HG02610 (cell line): ENCODE measurements around the gene SLC25A48.
"Not testable (repeated sequence)": the region's sequence is repeated elsewhere in the genome, so short reads cannot be mapped to it uniquely, and the experiment has no call there.

Experiments
- ATAC-seq: cut with Tn5 transposase; IDR thresholded peaks from one replicate; pipeline ENCODE4 v1.9.1; 2021; ENCODE audit warnings: mild to moderate bottlenecking, moderate library complexity; ENCODE audit not compliant: unreplicated experiment

SLC25A48 gene

DNA sequence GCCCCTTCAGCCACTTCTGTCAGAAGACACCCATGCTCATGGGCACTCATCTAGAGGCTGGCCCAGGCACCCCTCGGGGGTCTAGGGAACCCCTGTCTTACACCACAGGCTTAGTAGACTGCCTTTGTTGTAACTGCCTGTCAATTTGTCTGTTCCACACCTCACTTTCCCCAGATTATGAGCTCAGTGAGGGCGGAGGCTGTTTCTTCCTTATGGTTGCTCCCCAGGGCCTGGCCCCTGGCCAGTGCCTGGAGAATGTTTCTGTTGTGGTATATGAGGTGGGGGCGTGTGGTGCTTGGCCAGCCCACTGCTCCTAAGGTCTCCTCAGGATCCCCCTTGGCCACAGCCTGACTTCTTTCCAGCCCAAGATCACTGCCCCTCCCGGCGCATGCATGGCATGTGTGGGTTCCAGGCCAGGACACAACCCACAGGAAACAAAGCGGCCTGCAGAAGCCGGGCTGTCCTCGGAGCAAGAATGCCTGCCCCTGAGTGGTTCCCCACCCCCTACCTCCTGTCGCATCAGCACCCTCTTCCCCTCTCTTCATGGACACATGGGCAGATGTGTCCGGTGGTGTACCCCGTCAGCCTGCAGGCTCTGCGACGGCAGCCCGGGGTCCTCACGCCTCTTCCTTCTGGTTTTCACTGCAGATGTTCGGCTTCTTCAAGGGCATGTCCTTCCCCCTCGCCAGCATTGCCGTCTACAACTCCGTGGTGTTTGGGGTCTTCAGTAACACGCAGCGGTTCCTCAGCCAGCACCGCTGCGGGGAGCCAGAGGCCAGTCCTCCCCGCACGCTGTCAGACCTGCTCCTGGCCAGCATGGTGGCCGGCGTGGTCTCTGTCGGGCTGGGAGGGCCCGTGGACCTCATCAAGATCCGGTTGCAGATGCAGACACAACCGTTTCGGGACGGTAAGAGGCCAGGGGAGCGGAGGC lies 17.7 kb downstream of the SLC25A48 start:
- ATAC-seq: no peak

DNA sequence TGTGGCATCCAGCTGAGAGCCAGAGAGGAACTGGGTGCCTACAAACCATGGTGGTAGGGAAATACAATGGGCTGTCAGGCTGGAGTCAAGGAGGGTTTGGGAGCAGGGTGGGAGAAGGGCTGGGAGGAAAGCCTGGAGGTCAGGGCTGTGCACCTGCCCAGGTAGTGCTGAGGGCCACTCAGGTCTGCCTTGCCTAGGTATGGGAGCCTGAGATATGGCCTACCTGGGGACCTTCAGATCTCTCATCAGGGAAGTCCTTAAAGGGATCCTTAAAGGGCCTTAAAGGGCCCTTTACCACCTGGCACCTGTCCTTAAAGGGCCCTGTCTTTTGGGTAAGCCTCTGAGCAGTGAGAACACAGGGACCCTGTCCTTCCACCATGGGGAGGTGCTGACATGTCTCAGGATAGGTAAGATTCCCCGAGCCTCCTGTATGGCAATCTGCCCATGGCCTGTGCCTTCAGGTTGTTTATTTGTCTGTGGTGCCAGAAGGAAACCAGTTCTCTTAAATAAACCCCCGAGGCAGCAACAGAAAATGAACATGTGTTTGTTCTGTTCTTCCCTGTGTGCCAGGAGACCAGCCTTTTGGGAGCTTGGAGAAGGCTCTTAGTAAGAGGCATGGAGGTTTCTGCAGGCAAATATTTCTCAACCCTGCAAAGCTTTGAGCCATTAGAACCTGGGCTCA lies 23.3 kb downstream of the SLC25A48 start:
- no peak for ATAC-seq

DNA sequence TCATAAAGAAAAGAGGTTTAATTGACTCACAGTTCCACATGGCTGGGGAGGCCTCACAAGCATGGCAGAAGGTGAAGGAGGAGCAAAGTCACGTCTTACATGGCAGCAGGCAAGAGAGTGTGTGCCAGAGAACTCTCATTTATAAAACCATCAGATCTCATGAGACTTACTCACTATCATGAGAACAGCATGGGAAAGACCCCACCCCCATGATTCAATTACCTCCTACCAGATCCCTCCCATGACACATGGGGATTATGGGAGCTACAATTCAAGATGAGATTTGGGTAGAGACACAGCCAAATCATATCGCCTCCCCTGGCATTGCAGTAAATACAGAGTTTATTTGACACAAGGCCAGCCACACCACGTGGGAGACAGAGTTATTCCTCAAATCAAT lies 24.7 kb downstream of the SLC25A48 start:
- ATAC-seq: not testable (repeated sequence)

DNA sequence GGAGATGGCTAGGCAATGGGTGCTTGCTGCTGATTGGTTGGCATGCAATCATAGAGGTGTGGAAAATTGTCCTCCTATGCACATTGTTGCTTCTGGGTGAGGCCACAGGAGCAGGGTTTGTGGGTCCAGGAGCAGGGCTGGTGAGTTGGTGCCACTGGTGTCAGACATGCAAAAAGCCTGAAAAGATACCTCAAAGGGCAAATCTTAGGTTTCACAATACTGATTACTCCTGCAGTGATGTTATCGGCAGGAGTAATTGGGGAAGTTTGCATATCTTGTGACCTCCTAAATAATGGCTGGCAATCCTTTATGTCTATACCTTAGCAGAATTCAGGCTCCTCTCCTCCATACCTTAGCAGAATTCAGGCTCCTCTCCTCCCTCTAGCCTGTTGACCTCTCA lies 25.2 kb downstream of the SLC25A48 start:
- ATAC-seq: no peak

DNA sequence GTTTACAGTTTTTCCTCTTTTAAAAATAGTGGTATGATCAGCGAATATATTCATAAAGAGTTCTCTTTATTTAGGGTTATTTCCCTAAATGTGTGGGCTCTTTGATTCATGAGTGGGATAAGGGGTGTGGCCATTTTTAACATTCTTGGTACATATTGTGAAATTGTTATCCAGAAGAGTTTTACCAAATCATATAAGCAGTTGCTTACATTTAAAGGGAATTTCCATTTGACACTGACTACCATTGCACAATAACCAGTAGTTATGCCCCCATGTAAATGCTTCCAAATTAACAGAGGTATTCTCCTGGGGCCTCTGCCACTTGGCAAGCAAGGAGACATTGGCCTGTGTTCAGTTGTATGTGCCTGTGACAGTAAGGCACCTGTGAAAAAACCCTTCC lies 27.2 kb downstream of the SLC25A48 start:
- no peak for ATAC-seq

DNA sequence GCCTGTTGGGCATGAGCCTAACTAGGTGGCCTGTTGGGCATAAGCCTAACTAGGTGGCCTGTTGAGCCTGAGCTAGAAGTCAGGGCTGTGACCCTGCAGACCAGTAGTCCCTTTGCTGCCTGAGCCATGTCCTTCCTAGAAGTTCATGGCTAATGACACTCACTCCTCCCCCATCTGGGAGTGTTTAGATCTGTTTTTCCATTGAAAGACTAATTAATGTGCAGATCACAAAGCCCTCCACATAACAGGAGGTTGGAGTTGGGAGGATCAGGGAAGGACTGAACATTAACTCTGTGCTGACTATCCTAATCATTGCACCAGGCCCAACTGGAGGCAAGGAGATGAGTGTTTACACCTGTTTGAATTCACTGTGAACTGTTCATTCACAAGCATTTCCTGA lies 27.6 kb downstream of the SLC25A48 start:
- no peak for ATAC-seq

DNA sequence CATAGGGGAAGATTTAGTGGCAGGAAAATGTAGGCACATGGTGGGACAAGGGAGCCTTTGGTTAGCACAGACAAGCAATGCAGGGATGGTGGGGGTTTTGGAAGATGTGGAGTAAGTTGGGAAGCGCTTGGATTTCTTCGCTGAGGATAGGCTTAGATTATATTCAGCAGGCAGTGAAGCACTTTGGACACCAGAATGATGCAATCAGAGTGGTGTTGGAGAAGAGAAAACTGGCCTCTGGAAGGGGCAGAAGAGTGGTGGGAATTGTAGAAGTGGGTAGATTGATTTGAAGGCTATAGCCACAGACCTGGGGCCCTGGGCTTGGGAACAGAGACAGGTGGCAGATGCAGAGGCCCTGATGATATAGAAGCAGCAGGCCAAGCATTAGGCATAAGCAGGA lies 28.3 kb downstream of the SLC25A48 start:
- no peak for ATAC-seq

DNA sequence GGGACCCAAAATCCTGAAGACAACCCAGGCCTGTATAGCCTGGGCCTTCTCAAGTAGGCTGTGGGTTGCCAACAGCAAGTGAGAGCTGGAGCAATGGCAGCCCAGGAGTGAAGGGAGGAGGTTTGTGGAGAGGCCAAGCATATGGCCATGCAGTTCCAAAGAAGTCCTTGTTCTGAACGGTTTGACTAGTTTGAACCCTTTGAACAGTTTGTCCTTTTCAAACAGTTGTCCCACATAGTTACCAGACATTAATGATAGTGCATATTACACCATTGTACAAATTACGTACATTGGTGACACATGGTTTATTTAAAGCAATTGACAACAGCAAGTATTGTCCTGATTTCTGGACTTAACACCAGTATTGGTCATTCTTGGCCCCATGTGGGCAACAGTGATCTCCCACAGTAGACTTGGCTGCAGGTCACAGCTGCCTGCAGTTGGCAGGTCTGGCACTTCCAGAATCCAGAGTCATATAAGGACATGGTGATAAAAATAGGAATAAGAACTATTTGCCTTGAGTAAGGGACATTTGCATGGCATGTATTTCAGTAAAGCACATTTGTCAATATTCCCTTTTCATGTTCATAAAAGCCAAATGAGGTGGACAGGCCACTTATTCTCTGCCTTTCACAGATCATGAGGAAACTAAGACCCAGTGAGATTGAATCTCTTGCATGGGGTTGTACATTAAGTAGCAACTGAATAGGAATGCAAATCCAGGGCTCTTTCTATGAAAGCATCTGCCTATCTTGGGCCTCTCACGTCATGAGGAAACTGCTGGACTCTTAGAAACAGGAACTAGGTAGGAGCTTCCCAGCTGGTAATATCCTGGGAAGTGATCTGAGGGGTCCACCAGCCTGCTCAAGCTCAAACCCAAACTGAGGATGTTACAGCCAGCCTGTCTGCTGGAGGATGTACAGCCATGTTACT lies 30.3 kb downstream of the SLC25A48 start:
- ATAC-seq: no peak

DNA sequence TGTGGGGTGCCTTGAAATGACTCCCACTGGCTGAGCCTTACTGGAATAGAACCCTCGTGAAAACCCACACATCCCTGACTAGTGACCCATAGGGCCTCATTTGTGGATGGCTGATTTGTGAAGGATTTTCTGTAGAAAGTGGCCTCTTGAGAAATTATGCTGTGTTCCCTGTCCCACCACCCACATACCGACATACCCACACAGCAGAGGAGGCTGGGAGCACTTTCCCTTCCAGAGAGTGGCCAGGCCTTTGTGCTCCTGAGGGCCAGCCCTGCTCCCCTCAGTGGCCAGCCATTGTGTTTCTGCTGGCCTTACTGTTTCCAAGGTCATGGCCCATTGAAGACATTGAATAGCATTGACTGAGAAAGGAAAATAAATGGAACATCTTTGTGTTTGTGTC lies 31.6 kb downstream of the SLC25A48 start:
- ATAC-seq: no peak

DNA sequence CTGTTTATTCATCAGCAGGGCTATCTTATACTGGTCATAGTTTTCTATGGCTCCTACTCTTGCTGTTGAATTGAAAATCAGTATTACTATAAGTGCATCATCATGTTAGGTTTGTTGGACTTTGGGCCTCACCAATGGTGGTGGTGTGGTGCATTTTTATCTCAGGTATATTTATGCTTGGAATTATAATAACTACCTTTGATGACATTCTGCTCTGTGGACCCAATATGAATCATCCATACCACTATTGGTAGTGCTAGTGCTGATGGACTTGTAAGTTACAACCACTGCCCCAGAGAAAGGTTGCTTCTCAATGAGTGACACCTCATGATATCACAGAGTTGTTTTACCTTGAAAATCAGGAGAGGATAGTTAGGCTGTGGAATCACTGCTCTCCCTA lies 33.1 kb downstream of the SLC25A48 start:
- no peak for ATAC-seq

DNA sequence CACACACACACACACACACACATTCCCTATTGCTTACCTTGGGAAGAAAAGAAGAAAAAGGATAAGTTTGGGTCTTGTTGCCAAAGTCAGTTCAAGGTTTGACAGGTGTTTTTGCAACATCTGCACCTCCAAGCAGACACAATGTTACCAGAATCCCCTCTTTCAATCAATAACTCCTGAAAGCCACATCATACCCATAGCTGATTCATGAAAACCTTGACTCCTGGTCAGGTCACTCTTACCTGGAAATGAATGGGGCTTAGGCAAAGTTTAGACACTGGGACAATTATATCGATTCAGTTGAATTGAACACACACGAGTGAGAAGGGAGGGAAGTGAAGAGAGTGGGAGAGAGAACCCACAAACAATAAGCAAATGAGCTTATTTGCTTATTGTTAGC lies 34.2 kb downstream of the SLC25A48 start:
- no peak for ATAC-seq

DNA sequence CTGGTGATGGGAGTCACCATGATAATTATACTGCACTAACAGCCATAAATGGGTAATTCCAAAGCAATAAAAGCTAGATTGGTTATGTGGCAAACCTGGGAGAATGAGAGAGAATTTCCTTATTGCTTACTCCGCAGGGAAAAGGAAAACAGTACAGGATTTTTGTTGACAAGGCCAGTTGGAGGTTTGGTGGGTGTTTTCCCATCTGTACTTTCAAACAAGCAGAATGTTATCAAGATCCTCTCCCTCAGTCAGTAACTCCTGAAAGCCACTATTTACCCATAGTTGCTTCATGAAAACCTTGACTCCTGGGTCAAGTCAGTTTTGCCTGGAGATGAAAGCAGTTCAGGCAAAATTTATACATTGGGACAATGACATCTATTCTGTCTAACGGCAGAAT lies 34.8 kb downstream of the SLC25A48 start:
- no peak for ATAC-seq

DNA sequence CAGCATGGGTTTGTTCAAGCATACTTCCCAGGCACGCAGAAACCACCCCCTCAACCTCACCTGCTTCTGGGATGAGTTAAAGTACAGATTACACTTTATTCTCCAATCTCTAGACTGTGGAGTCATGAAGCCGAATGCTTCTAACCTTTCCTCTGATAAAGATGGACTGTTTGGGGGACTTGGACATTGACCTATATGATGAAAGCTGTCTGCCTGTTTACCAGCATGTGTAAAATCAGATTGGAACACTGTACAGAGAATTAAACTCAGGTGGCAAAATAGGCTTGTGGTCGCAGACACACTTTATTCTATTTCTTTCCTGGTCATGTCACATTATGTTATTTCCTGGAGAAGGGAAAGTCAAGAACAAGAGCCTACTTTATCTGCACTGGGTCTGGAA lies 35.5 kb downstream of the SLC25A48 start:
- no peak for ATAC-seq

DNA sequence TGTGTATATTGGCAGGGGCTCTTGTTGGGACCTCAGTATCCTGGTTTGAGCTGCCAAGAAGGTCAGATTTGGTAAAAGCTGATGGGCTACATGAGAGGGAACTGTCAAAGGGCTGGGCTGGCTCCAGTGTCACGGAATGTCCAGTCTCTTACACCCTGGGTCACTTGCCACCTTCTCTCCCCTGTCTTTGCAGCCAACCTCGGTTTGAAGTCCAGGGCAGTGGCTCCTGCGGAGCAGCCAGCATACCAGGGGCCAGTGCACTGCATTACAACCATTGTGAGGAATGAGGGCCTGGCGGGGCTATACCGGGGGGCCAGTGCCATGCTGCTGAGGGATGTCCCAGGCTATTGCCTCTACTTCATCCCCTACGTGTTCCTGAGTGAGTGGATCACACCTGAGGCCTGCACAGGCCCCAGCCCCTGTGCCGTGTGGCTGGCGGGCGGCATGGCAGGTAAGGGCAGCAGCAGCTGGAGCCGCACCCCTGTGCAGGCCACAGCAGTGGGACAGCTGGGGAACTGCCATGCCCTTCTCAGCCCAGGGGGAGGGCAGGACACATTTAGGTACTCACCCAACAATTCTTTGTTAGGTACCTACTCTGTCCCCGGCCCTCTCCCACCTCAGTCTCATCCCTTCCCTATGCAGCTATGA lies 36.9 kb downstream of the SLC25A48 start:
- ATAC-seq: no peak

DNA sequence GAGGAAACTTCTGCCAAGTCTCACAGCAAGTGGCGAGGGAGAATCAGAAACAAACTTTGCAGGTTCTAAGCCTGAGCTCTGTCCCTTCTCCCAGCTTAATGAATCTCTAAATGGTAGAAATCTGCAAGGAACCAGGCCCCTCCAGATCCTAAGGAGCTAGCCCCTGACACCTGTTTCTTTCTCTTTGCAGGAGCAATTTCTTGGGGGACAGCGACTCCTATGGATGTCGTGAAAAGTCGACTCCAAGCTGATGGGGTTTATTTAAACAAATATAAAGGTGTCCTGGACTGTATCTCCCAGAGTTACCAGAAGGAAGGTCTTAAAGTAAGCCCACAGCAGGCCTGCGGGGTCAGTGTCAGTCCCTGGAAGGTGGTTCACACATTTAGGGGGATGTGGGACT lies 39.4 kb downstream of the SLC25A48 start:
- no peak for ATAC-seq

DNA sequence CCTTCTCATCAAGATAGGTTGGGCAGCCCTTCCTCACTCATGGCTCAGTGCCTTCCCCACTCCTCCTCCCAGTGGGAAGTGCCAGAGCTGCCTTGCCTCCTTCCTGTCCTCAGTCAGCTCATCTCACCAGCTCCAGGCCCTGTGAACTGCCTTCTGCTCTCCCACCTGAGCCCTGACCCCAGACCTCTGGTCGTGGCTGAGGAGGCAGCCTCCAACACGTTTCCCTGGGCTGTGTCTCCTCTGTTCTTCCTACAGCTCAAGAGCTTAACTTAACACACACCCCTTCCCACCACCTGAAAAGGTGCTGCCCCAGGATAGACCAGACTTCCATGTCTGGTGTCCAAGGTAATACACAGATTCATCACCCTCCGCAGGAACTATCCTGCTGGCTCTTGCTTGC lies 40.0 kb downstream of the SLC25A48 start:
- no peak for ATAC-seq

DNA sequence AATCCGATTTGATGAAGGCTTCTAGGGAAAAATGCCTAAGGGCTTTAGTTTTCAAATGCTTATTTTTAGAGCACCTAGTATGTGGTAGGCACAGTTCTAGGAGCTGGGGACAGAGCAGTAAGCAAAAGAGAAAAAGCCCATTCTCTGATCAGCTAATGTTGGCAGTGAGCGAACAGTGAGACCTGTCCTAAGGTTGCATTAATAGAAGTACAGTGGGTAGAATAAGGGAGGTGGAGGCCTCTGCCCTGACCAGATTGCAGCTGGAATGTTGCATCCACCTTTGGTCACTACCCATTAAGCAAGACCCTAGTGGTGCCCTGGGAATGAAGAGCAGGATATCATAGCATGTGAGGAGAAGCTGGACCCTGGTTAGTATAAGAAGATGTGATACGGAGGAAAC lies 41.1 kb downstream of the SLC25A48 start:
- ATAC-seq: no peak

DNA sequence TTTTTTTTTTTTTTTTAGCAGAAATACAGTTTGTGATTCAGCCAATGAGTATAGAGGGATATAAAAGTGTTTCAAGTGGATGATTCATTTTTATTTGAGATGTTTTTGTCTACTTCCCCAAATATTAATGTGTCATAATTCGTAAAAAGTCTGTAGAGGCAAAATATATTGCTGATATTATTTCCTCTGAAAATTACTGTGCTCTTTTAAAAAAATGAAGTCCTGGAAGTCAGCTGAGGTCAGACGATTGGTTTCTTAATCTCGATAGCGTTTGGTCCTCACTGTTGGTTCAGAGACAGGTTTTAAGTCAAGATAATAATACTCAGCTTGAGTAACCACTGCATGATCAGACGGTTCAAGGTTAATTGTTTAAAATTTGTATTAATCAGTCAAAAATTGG lies 41.7 kb downstream of the SLC25A48 start:
- ATAC-seq: no peak

DNA sequence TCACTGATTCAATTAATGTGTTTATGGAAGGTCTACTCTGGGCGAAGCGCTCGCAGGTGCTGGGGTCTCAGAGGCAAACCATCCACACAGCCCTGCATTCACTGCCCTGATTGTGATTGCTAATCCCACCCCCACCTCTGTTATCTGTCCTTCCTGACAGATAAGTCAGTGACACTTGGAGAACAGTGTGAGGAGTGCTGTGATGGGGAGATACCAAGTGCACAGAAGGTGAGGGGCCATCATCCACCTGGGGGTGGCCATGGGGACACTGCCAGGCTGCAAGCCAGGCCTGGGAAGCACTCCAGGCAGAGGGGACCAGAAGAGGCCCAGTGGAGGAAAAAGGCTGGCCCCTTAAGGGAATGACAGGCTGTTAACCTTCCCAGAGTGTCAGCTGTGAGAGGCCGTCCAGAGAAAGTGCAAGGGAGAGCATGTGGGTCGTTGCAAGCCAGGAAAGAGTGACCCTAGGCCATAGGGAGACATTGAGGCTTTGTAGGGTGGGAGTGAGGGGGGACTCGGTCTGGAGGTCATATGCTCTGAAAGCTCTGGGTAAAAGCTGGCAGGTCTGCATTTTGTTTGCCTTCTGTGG lies 43.2 kb downstream of the SLC25A48 start:
- ATAC-seq: no peak

DNA sequence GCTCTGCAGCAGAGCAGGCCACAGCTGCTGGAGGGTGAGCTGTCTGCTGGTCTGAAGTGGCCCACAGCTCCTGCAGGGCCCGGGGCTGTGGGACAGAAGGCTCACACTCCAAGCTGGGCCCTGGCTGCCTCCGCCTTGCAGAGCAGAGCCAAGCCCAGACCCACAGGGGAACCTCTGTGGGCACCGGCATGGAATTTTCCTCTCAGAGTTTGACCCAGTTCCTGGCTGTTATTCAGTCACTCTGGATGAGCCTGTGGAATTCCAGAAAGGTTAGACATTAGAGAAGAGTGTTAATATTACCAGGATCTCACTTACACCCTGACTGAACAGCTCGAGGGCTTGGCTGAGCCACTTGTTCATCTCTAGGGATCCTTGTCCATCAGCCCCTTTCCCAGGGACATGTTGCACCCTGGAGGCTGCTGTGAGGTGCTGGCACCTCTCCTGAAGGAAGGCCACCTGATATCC lies 43.7 kb downstream of the SLC25A48 start:
- ATAC-seq: no peak
